HG02588 (cell line): ENCODE data around the gene CD99L2.

ENCODE experiments used
- ATAC-seq: cut with Tn5 transposase; IDR thresholded peaks from one replicate; pipeline ENCODE4 v1.9.1; 2021; ENCODE audit warnings: mild to moderate bottlenecking, moderate library complexity; ENCODE audit not compliant: unreplicated experiment

CD99L2 gene

GRCh38 chrX:150766351-150767044 is 132.0 kb downstream of the CD99L2 start:
- no peak for ATAC-seq

GRCh38 chrX:150765782-150766350 is 132.6 kb downstream of the CD99L2 start:
- no peak for ATAC-seq

- no peak for ATAC-seq
Observed at GRCh38 chrX:150765237-150765636, 133.2 kb downstream of the CD99L2 start.

- ATAC-seq, result no peak
Observed at GRCh38 chrX:150763810-150764209, 134.7 kb downstream of the CD99L2 start.

GRCh38 chrX:150763303-150763797 is 135.1 kb downstream of the CD99L2 start:
- ATAC-seq, result no peak

GRCh38 chrX:150762258-150763165 is 136.0 kb downstream of the CD99L2 start:
- no peak for ATAC-seq

GRCh38 chrX:150761819-150762216 is 136.7 kb downstream of the CD99L2 start:
- no peak for ATAC-seq

GRCh38 chrX:150761176-150761818 is 137.2 kb downstream of the CD99L2 start:
- ATAC-seq, result no peak

GRCh38 chrX:150759568-150760416 is 138.7 kb downstream of the CD99L2 start:
- no peak for ATAC-seq

GRCh38 chrX:150757371-150757770 is 141.1 kb downstream of the CD99L2 start:
- no peak for ATAC-seq

GRCh38 chrX:150753968-150754367 is 144.5 kb downstream of the CD99L2 start:
- ATAC-seq, result no peak

GRCh38 chrX:150753357-150753756 is 145.1 kb downstream of the CD99L2 start:
- ATAC-seq, result no peak

GRCh38 chrX:150752124-150752523 is 146.3 kb downstream of the CD99L2 start:
- ATAC-seq, result no peak

- no peak for ATAC-seq
Observed at GRCh38 chrX:150736475-150736874, 162.0 kb downstream of the CD99L2 start.

GRCh38 chrX:150731795-150732194 is 166.7 kb downstream of the CD99L2 start:
- no peak for ATAC-seq

- ATAC-seq, result no peak
Observed at GRCh38 chrX:150730719-150731118, 167.7 kb downstream of the CD99L2 start.

- no peak for ATAC-seq
Observed at GRCh38 chrX:150729956-150730355, 168.5 kb downstream of the CD99L2 start.

- no peak for ATAC-seq
Observed at GRCh38 chrX:150719621-150720020, 178.8 kb downstream of the CD99L2 start.
